ENCODE measurements around the gene PLD3. TPM values are rescaled to one million over a fixed set of nuclear protein-coding genes. Genes with fewer than 3 reads are reported as not detected.

The PLD3 gene
- total RNA-seq, 1 donor, result 119 TPM

DNA sequence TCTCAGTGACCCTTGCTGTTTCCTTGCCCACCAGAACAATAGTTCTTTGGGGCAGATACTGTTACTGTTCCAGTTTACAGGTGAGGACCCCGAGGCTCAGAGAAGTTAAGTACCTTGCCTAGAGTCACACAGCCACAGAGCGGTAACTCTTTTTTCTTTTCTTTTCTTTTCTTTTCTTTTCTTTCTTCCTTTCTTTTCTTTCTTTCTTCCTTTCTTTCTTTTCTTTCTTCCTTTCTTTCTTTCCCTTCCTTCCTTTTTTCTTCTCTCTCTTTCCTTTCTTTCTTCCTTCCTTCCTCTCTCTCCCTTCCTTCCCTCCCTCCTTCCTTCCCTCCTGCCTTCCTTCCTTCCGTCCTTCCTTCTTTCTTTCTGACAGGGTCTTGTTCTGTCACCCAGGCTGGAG lies 69.5 kb downstream of the PLD3 start:
- Histone ChIP-seq H3K4me1 (ENCODE audit: insufficient read depth, low read length) (peaks cover 43% of the 10 kb centered on the region), H3K4me3 (ENCODE audit: low read length) (no peak overlapping the region), H3K27me3 (ENCODE audit: insufficient read depth, low read length) (no peaks in the 10 kb centered on the region), H3K9me3 (ENCODE audit: low read depth, low read length) (no peaks in the 10 kb centered on the region)

DNA sequence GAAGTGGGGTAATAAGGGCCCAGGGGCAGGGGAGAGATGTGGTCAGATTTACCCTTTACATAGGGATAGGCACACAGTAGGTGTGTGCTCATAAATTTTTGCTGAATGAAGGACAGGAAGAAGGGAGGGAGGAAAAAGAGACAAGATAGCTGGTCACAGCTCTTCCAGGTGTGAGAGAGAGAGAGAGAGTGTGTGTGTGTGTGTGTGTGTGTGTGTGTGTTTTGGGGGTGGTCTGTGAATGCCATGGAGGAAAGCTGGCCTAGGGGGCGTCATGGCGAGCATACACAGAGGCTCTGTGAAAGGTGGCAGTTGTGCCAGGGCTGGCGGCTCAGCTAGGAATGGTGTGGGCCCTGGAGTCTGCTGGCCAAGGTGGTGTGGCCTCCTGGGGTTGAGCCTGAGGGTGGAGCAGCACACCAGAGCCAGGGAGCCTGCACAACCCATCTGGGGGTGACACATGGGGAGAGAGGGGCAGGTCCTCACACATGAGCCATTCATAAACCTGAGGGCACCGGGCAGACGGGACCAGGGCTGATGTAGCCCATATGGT lies 70.6 kb downstream of the PLD3 start:
- H3K4me3 ChIP-seq (ENCODE audit: low read length), result no peak overlapping the region
- H3K9me3 ChIP-seq (ENCODE audit: low read depth, low read length), result no peaks in the 10 kb centered on the region
- H3K4me1 ChIP-seq (ENCODE audit: insufficient read depth, low read length), result peaks cover 50% of the 10 kb centered on the region
- H3K27me3 ChIP-seq (ENCODE audit: insufficient read depth, low read length), result no peaks in the 10 kb centered on the region

DNA sequence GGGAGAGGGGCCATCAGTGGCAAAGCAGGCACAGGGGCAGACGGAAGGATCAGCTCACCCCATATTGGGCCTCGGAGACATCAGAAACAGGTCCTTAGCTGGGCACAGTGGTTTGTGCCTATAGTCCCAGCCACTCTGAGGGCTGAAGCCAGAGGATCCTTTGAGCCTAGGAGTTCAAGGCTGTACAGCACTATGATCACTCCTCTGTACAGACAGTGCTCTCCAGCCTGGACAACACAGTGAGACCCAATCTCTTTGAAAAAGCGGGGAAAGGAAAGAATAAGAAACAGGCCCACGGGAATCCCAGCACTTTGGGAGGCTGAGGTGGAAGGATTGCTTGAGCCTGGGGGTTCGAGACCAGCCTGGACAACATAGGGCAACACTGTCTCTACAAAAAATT lies 71.3 kb downstream of the PLD3 start:
- Histone ChIP-seq H3K9me3 (ENCODE audit: low read depth, low read length) (no peaks in the 10 kb centered on the region), H3K4me3 (ENCODE audit: low read length) (no peak overlapping the region), H3K27me3 (ENCODE audit: insufficient read depth, low read length) (no peaks in the 10 kb centered on the region), H3K4me1 (ENCODE audit: insufficient read depth, low read length) (peaks cover 57% of the 10 kb centered on the region)

DNA sequence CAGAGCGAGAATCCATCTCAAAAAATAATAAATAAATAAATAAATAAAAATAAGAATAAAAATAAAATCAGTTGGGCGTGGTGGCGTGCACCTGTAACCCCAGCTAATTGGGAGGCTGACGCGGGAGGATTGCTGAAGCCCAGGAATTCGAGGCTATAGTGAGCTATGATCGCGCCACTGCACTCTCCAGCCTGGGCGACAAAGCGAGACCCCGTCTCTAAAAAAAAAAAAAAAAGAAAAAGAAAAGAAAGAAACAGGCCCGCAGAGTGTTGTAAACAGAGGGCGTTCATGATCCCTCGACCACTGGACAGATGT lies 71.9 kb downstream of the PLD3 start:
- Histone ChIP-seq H3K4me1 (ENCODE audit: insufficient read depth, low read length) (peaks cover 59% of the 10 kb centered on the region), H3K9me3 (ENCODE audit: low read depth, low read length) (no peaks in the 10 kb centered on the region), H3K4me3 (ENCODE audit: low read length) (peak overlapping the region; percentile 86), H3K27me3 (ENCODE audit: insufficient read depth, low read length) (no peaks in the 10 kb centered on the region)

DNA sequence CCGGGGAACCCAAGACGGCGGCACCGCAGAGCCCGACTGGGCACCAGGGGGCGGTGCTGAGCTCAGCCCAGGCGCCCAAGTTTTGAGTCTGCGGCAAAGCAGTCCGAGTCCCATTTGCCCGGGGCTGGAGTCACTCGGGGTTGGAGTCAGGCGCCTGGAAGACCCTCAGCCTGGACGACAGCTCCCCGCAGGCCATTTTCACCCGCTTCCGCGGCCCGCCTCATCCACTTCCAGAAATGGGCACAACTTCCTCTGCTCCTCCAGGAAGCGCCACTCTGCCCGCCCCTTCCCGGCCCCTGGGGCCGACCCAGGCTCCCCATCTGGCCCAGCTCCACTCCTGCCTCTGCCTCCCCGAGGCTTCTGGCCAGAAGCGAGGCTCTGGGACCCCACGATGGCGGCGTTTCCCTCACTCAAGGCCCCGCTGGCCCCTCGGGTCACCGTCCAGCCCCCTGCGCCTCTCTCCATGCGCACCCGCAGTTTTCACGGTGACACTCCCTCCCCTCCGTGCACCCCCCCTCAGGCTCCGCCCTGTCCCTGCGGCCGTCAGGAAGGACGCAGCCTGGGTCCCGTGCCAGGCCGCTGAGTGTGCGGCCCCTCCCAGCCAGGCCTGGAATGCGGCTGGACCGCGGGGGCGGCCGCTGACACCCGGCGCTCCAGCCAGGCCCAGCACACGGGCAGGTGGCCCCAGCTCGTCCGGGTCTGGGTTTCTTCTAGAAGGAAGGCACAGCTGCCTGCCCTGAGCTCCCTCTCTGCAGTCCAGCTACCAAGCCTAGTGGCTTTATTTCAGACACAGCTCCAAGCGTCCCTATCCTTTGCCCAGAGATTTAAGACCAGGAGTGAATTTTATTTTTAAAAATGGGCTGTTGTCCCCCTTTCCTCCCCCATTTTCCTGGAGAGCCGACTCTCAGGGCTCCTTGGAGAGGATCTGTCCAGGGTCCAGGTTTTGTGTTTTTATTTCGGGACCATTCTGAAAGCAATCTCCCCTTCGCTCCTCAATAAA lies 72.6 kb downstream of the PLD3 start:
- Histone ChIP-seq H3K4me1 (ENCODE audit: insufficient read depth, low read length) (peaks cover 59% of the 10 kb centered on the region), H3K9me3 (ENCODE audit: low read depth, low read length) (no peaks in the 10 kb centered on the region), H3K27me3 (ENCODE audit: insufficient read depth, low read length) (no peaks in the 10 kb centered on the region), H3K4me3 (ENCODE audit: low read length) (peak overlapping the region; percentile 86)

DNA sequence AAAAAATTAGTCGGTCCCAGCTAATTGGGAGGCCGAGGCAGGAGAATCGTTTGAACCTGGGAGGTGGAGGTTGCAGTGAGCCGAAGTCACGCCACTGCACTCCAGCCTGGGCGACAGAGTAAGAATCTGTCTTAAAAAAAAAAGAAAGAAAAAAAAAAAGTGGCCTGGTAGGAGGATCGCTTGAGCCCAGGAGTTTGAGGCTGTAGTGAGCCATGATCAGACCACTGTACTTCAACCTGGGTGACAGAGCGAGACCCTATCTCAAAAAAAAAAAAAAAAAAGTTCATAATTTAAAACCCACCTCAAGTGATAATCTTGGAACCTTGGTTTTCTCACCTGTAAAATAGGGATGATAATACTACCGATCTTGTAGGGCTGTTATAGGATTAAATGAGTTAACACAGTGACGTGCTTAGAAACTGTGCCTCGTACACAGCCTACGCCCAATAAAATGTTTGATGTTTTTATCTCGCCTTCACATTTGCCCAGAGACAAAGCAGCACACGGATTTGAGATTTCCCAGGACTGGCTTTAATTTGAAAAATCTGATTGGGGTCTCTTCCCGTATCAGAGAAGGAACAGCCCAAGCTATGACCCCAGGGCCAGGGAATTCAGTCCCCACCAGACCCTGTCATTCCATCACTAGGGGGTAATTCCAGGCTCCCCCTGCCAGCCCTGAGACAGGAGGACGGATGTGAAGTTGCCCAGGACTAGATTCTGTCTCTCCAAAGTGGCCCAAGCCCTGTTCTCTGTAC lies 73.7 kb downstream of the PLD3 start:
- H3K27me3 ChIP-seq (ENCODE audit: insufficient read depth, low read length), result no peaks in the 10 kb centered on the region
- no peaks in the 10 kb centered on the region for H3K9me3 ChIP-seq (ENCODE audit: low read depth, low read length)
- peaks cover 53% of the 10 kb centered on the region for H3K4me1 ChIP-seq (ENCODE audit: insufficient read depth, low read length)
- no peak overlapping the region for H3K4me3 ChIP-seq (ENCODE audit: low read length)

DNA sequence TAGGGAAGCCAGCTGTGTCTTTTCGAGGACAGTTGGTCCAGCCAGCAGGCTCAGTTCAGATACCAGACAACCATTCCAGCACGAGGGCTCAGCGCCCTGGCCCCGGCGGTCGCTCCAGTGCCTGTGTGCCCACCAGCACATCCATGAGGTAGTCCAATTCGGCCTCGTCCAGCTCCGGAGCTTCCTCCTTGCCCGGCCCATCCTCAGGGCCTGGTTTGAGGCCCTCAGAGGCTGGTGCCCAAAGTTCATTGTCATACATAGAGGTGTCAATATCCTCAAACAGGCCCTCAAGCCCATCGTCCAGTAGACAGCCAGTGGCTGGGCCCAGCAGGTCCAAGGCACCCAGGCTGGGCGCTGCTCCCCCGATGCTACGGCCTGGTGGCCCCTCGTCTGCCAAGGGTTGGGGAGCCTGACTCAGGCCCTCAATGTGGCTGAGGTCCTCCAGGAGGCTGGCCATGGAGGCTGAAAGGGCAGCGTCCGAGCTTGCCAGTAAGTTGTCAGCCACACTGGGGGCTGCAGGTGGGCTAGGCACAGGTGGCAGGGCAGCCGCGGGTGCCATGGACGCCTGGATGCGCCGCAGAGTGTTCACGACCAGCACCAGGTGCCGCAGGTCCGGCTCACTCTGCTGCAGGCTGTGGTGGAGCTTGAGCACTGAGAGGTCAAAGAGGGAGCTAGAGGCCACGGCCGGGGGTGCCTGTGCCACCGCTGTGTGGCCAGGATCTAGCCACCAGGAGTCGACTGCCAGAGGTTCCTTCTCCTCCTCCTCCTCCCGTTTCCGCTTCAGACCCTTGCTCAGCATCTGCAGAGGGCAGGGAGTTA lies 74.5 kb downstream of the PLD3 start:
- Histone ChIP-seq H3K4me3 (ENCODE audit: low read length) (no peak overlapping the region), H3K4me1 (ENCODE audit: insufficient read depth, low read length) (peaks cover 45% of the 10 kb centered on the region)

DNA sequence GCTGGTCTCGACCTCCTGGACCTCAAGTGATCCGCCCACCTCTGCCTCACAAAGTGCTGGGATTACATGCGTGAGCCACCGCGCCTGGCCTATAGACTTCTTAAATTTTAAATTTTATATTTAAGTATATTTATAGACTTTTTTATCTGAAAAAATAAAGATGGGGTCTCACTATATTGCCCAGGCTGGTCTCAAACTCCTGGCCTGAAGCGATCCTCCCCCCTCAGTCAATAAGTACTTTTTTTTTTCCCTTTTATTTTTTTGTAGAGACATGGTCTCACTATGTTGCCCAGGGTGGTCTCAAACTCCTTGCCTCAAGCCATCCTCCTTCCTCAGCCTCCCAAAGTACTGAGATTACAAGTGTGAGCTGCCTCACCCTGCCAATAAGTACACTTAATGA lies 75.4 kb downstream of the PLD3 start:
- H3K4me3 ChIP-seq (ENCODE audit: low read length), result no peak overlapping the region
- H3K27me3 ChIP-seq (ENCODE audit: insufficient read depth, low read length), result no peaks in the 10 kb centered on the region
- peaks cover 44% of the 10 kb centered on the region for H3K4me1 ChIP-seq (ENCODE audit: insufficient read depth, low read length)
- H3K9me3 ChIP-seq (ENCODE audit: low read depth, low read length), result no peaks in the 10 kb centered on the region

More for the DNA sequence above, 74.5 kb downstream of the PLD3 start:
- Histone ChIP-seq H3K9me3 (ENCODE audit: low read depth, low read length) (no peaks in the 10 kb centered on the region), H3K27me3 (ENCODE audit: insufficient read depth, low read length) (no peaks in the 10 kb centered on the region)

DNA sequence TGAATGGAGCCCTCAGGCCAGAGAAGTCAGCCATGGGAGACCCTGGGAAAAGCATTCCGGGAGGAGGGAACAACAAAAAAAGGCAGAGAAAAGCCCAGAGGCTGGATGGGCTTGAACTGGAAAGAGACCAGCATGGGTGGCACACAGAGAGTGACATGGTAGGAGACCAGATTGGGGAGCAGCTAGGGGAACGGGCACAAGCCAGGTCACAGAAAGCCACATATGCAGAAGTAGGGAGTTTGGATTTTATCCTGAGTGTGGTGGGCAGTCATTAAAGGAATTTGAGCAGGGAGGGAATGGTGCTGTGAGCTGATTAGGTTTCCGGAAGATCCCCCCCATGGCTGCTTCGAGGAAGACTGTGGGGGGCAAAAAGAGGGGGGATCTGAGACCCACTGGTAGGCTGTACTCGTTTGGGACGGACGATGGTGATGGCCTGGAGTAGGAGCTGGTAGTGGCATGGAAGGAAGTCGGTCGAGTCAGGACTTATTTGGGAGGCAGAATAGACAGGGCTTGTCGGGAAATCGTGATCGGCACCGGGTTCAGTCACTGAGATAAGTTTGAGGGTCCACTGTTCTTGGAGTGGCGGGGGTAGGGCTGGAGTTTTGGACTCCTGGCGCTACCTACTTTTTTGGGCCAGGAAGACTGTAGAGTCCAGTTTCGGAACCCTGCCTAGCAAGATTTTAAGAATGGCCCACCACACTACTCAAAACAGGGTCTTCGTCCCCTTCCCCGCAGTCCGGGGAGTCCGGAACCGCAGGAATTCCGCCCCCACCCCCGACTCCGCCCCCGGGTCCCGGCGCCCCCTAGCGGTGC lies 76.3 kb downstream of the PLD3 start:
- Histone ChIP-seq H3K4me3 (ENCODE audit: low read length) (peak overlapping the region; percentile 83), H3K27me3 (ENCODE audit: insufficient read depth, low read length) (no peaks in the 10 kb centered on the region), H3K4me1 (ENCODE audit: insufficient read depth, low read length) (peaks cover 44% of the 10 kb centered on the region), H3K9me3 (ENCODE audit: low read depth, low read length) (no peaks in the 10 kb centered on the region)

DNA sequence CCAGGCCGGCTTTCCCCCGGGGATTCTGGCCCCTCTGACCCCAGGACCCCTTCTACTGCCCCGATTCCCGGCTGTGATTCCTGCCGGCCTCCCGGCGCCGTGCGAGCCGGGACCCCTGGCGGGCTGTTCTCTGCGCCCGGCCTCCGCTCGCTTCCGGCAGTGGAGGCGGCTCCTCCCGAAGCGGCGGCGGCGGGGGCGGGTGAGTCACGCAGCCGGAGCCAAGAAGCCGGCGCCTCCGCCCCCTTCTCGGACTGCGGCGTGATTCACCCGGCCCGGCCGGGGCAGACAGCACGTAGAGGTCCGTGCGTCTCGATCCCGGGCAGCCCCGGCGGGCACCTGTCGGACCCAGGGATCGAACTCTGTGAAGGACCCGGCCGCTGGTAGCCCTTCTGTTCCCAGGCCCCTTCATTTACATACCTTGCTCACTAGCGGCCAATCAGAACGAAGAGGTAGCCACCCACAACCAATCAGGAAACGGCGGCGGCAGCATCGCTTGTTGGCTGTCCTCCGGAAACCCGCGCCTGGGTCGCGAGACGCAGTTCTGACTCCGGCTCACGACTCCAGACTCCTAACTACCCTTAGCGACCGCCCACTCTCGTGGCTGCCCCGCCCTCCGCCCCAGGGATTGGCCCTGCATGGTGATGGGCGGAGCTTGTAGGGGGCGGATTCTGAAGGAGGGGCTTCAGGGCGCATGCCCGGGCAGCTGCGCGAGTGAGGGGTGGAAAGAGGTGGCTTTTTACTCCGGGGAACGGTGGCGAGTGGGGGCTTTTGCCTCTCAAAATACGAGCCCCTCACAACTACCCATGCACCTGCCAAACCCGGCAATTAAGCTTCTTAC lies 77.2 kb downstream of the PLD3 start, which contains the start of gene SERTAD1:
SERTAD1 (minus strand) TSS at position 543 of the 838 bp plus-strand sequence. CDS start 2,446 bp downstream, outside the sequence.
- Histone ChIP-seq H3K27me3 (ENCODE audit: insufficient read depth, low read length) (no peaks in the 10 kb centered on the region), H3K4me1 (ENCODE audit: insufficient read depth, low read length) (peaks cover 38% of the 10 kb centered on the region), H3K9me3 (ENCODE audit: low read depth, low read length) (no peaks in the 10 kb centered on the region), H3K4me3 (ENCODE audit: low read length) (peak within 1 kb of the TSS; percentile 83)

Measured in mononuclear cell (primary cell).